PFSK-1 (cell line): ENCODE data around the gene SLC39A11.

Experiments
- FOXP2 ChIP-seq: optimal IDR thresholded peaks from 2 replicates; pipeline ENCODE3; 2011; ENCODE audit warnings: borderline replicate concordance, control low read depth, inconsistent platforms; ENCODE audit not compliant: insufficient read depth; ENCODE audit errors: extremely low read length, extremely low read depth
- POLR2AphosphoS5 ChIP-seq: IDR thresholded peaks from 2 replicates; pipeline ENCODE4 v1.6.1; 2012; ENCODE audit warnings: low read depth, mild to moderate bottlenecking, control low read depth, low read length, moderate library complexity
- REST ChIP-seq, 2 experiments: IDR thresholded peaks; 2 replicates each; pipeline versions ENCODE4 v1.6.1 to v1.8.0; 2011 to 2012; ENCODE audit warnings: low read depth in 2 of 2, low read length in 2 of 2, control low read depth in 1 of 2, inconsistent platforms in 1 of 2, mild to moderate bottlenecking in 1 of 2, moderate library complexity in 1 of 2; ENCODE audit not compliant: insufficient read depth in 1 of 2

GRCh38 chr17:73050797-73051196 lies 41.7 kb downstream of the SLC39A11 start:
- TF ChIP-seq FOXP2 = no peak
- no peak for TF ChIP-seq POLR2AphosphoS5
- no peak for TF ChIP-seq REST (IDR thresholded peaks at IDR 0.05; ENCODE audit: insufficient read depth in 1 of 2, low read depth in 2 of 2, low read length in 2 of 2)
